ENCODE measurements around the gene HDDC2. TPM values are rescaled to one million over a fixed set of nuclear protein-coding genes. Genes with fewer than 3 reads are reported as not detected.

Gene HDDC2
- total and polyA plus RNA-seq, 4 donors, result 34.6 to 72.3 (median 58.5) TPM

GRCh38 chr6:125307150-125307838, 5.5 kb upstream of the HDDC2 start:
- no peak overlapping the region for H3K27ac ChIP-seq (ENCODE audit: low read depth in 1 of 2, low read length in 1 of 2)

GRCh38 chr6:125306756-125307149, 5.0 kb upstream of the HDDC2 start:
- Histone ChIP-seq H3K27ac (ENCODE audit: low read depth in 1 of 2, low read length in 1 of 2) (no peak overlapping the region), H3K9me3 (ENCODE audit: control insufficient read depth in 4 of 4, insufficient read depth in 3 of 4, low read length in 3 of 4) (no peaks in the 10 kb centered on the region), H3K4me3 (no peak overlapping the region), H3K9ac (ENCODE audit: insufficient read depth in 1 of 2, low read length in 2 of 2) (no peak overlapping the region), H3K36me3 (ENCODE audit: control insufficient read depth in 4 of 4, insufficient read depth in 4 of 4, low read length in 4 of 4) (no peaks in the 10 kb centered on the region), H3K4me1 (ENCODE audit: control insufficient read depth in 5 of 5, insufficient read depth in 5 of 5, low read length in 5 of 5) (no peaks in the 10 kb centered on the region), H3K27me3 (ENCODE audit: control insufficient read depth in 3 of 3, insufficient read depth in 3 of 3, low read length in 2 of 3) (peaks cover 0 to 6% (median 0%) of the 10 kb centered on the region in 3 donors)
- DNase-seq, result no peak
- WGBS, 2 donors, result 90 to 94% methylated on average over 3 of the region's 3 CpGs
- TF ChIP-seq CTCF (IDR thresholded peaks at IDR 0.05; ENCODE audit: control extremely low read depth, extremely low read depth), result no peak
- ATAC-seq (ENCODE audit: insufficient read depth, low FRiP score), result no peak

More at GRCh38 chr6:125307150-125307838, 5.5 kb upstream of the HDDC2 start:
- Histone ChIP-seq H3K36me3 (ENCODE audit: control insufficient read depth in 4 of 4, insufficient read depth in 4 of 4, low read length in 4 of 4) (no peaks in the 10 kb centered on the region), H3K4me3 (no peak overlapping the region), H3K4me1 (ENCODE audit: control insufficient read depth in 5 of 5, insufficient read depth in 5 of 5, low read length in 5 of 5) (no peaks in the 10 kb centered on the region), H3K9ac (ENCODE audit: insufficient read depth in 1 of 2, low read length in 2 of 2) (no peak overlapping the region), H3K27me3 (ENCODE audit: control insufficient read depth in 3 of 3, insufficient read depth in 3 of 3, low read length in 2 of 3) (peaks cover 0 to 6% (median 1%) of the 10 kb centered on the region in 3 donors), H3K9me3 (ENCODE audit: control insufficient read depth in 4 of 4, insufficient read depth in 3 of 4, low read length in 3 of 4) (no peaks in the 10 kb centered on the region)
- ATAC-seq (ENCODE audit: insufficient read depth, low FRiP score) (no peak), DNase-seq (no peak)
- TF ChIP-seq CTCF (IDR thresholded peaks at IDR 0.05; ENCODE audit: control extremely low read depth, extremely low read depth), result no peak
- WGBS, 2 donors, result 86 to 89% methylated on average over 6 of the region's 6 CpGs

- 85 to 94% methylated on average over 3 of the region's 3 CpGs for WGBS, 2 donors
- Histone ChIP-seq H3K36me3 (ENCODE audit: control insufficient read depth in 4 of 4, insufficient read depth in 4 of 4, low read length in 4 of 4) (peaks cover 0 to under 1% (median 0%) of the 10 kb centered on the region in 4 donors), H3K4me3 (no peak overlapping the region), H3K27ac (ENCODE audit: low read depth in 1 of 2, low read length in 1 of 2) (no peak overlapping the region), H3K9ac (ENCODE audit: insufficient read depth in 1 of 2, low read length in 2 of 2) (no peak overlapping the region), H3K27me3 (ENCODE audit: control insufficient read depth in 3 of 3, insufficient read depth in 3 of 3, low read length in 2 of 3) (peaks cover 0 to 6% (median 0%) of the 10 kb centered on the region in 3 donors), H3K9me3 (ENCODE audit: control insufficient read depth in 4 of 4, insufficient read depth in 3 of 4, low read length in 3 of 4) (no peaks in the 10 kb centered on the region), H3K4me1 (ENCODE audit: control insufficient read depth in 5 of 5, insufficient read depth in 5 of 5, low read length in 5 of 5) (peaks cover 0 to 9% (median 4%) of the 10 kb centered on the region in 5 donors)
- ATAC-seq (ENCODE audit: insufficient read depth, low FRiP score) (no peak), DNase-seq (no peak)
- TF ChIP-seq CTCF (IDR thresholded peaks at IDR 0.05; ENCODE audit: control extremely low read depth, extremely low read depth), result no peak
Measured at GRCh38 chr6:125304970-125305660, 3.3 kb upstream of the HDDC2 start.
